ENCODE measurements around the gene HPN. TPM values are rescaled to one million over a fixed set of nuclear protein-coding genes. Genes with fewer than 3 reads are reported as not detected.

HPN gene
- total RNA-seq, 1 donor from 2014 or later, result 564 TPM

- ATAC-seq (peak; percentile 19), DNase-seq (ENCODE audit: low spot score) (no peak)
Measured at GRCh38 chr19:35060160-35060855, 18.8 kb downstream of the HPN start.

- ATAC-seq (no peak), DNase-seq (ENCODE audit: low spot score) (no peak)
Measured at GRCh38 chr19:35061583-35062373, 20.3 kb downstream of the HPN start.

DNA sequence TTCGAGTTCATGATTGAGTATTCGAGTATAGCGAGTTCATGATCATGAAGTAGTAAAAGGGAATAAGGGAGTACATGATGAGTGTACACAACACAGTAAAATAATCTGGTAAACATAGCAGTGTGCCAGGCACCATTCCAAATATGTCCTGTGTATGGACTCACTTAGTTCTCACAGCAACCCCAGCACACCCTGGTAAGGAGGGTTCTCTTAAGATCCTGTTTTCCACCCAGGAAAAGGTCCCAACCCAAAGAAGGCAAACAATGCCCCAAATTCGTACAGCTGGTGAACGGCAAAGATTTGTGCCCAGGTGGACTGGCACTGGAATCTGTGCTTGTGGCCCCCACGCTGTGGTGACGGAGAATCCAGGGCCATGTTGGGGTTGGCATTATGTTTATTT lies 21.4 kb downstream of the HPN start:
- ATAC-seq (no peak), DNase-seq (ENCODE audit: low spot score) (no peak)

DNA sequence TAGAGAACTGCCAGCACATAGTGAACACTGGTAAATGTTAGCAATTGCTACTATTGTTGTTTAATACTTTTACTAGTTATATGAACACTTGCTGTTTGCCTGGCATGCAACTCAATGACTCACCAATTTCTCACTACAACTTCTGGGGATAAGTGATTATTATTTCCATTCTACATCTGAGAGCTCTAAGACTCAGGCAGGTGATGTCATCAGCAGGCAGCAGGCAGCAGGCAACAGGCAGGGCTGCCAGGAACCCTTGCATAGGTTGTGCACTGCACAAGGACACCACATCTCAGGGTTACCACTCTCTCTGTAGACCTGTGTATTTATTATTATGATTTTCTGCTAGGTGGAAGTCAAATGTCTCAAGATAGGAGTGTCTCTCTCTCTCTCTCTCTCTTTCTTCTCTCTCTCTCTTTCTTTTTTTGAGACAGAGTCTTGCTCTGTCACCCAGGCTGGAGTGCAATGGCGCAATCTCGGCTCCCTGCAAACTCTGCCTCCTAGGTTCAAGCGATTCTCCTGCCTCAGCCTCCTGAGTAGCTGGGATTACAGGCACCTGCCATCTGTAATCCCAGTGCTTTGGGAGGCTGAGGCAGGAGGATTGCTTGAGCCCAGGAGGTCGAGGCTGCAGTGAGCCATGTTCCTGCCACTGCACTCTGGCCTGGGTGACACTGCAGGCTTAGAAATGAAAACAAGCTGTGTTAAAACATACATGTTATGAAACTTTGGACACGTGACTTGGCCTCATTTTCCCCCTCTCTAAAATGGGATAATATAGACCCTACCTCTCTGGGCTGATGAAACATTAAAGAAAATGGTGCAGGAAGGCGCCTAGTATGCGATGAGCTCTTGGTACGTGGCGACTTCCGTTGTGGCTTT lies 22.7 kb downstream of the HPN start:
- ATAC-seq, result no peak

DNA sequence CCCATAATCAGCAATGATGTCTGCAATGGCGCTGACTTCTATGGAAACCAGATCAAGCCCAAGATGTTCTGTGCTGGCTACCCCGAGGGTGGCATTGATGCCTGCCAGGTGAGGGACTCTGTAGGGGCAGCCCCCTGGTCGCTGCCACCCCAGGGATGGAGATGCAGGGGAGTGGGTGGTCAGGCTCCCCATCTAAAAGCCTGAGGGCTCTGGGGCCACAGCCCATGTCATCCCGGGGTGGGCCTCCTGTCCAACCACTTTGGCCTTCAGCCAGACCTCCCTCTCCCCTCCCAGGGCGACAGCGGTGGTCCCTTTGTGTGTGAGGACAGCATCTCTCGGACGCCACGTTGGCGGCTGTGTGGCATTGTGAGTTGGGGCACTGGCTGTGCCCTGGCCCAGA lies 24.1 kb downstream of the HPN start:
- ATAC-seq, result no peak

More for the DNA sequence above, 22.7 kb downstream of the HPN start:
- no peak for DNase-seq (ENCODE audit: low spot score)

DNA sequence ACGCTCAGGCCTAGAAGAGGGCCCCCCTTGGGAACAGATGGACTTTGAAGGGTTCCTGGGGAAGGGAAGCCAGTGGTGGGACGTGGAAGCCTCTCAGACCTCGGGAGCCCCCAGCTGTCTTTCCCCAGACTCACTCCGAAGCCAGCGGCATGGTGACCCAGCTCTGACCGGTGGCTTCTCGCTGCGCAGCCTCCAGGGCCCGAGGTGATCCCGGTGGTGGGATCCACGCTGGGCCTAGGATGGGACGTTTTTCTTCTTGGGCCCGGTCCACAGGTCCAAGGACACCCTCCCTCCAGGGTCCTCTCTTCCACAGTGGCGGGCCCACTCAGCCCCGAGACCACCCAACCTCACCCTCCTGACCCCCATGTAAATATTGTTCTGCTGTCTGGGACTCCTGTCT lies 24.6 kb downstream of the HPN start:
- ATAC-seq (peak; percentile 1), DNase-seq (ENCODE audit: low spot score) (no peak)

More for the DNA sequence above, 24.1 kb downstream of the HPN start:
- no peak for DNase-seq (ENCODE audit: low spot score)

GRCh38 chr19:35066691-35067563 lies 25.4 kb downstream of the HPN start:
- ATAC-seq (peak; percentile 83), DNase-seq (ENCODE audit: low spot score) (peak; percentile 90)

- no peak for DNase-seq (ENCODE audit: low spot score)
- no peak for ATAC-seq
Measured at GRCh38 chr19:35068941-35069634, 27.6 kb downstream of the HPN start.

DNA sequence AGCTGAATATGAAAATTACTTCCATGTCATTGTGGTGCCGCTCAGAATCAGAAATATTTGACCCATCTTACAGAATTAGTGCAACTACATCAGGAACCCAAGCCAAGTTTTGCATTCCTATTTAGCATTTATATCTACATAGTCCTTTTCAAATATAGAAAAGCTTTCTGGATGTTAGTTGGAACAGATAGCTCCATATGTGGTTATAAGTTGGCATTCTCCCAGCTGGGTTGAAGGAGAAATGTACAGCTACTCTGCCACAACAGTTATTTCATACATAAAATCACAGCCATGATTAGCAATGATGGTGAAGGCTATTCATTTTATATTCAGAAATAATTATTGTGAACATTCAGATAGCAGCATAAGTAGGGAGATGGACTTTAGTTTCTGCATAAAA lies 28.2 kb downstream of the HPN start:
- no peak for DNase-seq (ENCODE audit: low spot score)
- no peak for ATAC-seq

DNA sequence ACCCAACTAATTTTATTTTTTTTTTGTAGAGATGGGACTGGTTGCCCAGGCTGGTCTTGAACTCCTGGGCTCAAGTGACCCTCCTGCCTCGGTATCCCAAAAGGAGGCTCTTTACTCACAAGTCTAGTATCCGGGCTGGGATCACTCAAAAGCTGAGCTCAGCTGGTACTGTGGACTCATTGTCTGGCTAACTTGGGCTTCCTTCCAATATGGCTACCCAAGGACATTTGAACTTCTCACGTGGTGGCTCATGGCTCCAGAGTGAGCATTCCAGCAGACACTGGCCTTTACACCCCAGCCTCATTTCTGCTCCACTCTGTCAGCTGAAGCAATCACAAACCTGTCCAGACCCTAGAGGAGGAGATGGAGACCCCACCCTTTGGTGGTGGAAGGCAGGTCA lies 28.9 kb downstream of the HPN start:
- no peak for DNase-seq (ENCODE audit: low spot score)

DNA sequence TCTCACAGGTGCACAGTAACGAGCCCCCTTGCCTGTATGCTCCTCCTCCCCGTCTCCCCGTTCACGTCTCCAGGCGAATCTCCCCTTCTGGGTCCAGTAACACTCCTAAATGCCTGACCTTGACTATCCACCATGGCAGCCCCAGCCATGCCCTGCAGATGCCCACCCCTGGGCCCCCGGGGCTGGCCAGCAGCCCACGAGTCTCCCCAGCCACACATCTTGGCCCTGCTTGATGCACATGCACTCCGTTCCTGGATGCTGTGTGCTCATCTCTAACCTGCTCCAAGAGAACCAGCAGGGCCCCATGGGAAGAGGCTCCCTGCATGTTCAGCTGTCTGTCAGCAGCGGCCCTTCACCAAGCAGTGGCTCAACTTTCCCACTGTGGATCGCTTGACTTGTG lies 32.0 kb downstream of the HPN start:
- DNase-seq (ENCODE audit: low spot score), result no peak
- ATAC-seq, result peak; percentile 26

More for the DNA sequence above, 28.9 kb downstream of the HPN start:
- no peak for ATAC-seq

DNA sequence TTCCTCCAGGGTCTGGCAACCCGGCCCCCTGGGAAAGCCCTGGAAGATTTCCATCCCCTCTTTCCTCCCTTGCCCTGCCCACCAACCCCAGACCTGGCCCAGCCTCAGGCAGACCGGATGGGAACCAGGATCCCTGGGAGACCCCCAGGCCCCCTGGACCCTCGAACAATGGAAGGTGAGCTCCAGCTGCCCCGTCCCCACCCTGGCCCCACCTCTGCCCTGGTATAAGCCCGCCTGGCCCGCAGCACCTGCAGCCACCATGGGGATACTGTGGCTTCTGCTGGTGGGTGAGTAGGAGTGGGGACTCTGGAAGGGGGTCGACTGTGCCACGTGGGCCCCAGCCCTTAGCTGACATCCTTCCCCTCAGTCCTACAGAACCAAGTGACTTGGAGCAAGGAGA lies 32.4 kb downstream of the HPN start:
- DNase-seq (ENCODE audit: low spot score) (no peak), ATAC-seq (no peak)

- no peak for ATAC-seq
- no peak for DNase-seq (ENCODE audit: low spot score)
Measured at GRCh38 chr19:35074426-35075201, 33.1 kb downstream of the HPN start.

DNA sequence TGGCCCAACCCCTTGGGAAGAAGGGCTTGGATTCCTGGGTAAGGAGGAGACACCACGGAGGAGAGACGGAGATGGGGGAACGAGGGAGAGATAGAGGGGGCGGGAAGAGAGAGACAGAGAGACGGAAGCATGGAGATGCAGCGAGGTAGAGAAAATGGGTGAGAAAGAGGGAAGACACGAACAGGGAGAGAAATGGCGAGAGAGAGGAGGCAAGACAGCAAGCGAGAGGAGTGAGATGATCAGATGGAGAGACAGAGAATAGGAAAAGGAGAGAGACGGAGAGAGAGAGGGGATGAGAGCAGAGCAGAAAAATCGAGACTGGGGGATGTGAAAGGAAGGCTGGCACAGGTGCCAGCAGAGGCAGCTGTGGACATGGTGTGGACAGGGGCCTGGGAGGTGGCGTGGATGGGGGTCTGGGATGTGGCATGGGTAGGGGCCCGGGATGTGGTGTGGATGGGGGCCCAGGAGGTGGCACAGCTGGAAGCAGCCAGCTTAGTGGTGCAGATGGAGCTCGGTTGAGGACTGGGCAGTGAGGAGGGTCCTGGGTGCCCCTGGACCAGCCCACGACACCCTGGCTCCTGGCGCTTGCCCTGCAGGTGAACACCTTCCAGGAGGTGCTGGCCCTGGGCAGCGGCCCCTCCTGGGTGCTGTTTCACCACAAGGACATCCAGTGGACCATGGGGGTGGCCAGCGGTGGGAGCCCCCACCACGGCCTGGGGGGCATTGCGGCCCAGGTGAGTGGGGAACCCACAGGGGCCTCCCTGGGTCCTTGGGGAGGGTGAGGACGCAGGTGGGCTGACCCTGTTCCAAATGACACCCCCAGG lies 33.9 kb downstream of the HPN start:
- no peak for ATAC-seq
- no peak for DNase-seq (ENCODE audit: low spot score)

DNA sequence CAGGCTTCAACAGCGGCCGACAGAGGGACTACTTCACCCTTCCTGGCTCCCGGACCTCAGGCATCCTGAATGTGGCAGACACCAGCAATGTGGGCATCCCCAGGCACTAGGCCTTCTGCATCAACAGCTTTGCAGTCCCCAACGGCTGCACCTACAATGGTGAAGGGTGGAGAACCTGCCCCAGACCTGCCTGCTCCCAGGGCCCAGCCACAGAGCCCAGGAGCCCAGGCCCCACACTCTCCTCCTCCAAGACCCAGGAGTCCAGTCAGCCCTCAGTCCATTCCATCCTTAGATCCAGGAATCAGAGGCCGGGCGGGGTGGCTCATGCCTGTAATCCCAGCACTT lies 34.5 kb downstream of the HPN start:
- no peak for DNase-seq (ENCODE audit: low spot score)
- ATAC-seq, result no peak

- no peak for DNase-seq (ENCODE audit: low spot score)
- ATAC-seq, result no peak
Measured at GRCh38 chr19:35076657-35077056, 35.1 kb downstream of the HPN start.

DNA sequence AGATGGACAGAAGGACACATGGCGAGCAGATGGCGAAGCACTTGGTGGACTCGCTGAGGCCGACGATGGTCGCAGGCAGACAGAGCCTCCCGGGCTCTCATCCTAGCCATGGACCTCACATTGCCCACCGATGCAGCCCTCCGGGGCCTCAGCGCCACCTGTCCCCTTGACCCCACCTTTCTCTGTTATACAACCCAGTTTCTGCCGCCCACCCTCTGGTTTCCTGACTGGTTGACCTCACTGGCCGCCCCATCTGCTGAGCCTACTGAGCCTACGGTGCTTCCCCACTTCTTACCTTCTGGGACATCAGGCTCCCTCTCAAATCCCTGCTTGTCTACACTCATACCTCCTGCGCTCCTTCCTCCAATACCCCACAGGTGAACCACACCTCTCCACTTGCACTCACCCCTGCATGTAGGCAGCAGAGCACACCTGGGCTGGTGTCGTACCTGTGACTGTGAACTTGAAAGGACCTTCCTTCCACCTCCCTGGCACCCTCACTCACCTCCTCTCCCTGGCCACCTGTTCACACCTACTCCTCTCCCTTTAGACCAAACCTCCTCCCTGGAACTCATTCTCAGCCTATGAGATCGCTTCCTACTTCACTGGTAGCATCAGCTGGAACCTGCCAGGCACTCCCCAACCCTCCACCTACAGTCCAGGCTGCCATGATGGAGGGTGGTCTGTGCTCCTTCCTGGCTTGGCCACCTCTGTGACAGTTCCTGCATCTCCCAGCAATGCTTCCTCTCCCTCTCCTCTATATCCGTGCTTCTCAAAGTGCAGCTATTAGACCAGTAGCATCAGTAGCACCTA lies 36.1 kb downstream of the HPN start:
- DNase-seq (ENCODE audit: low spot score) (no peak), ATAC-seq (no peak)
